HG03565 (cell line): ENCODE measurements around the gene PRPF19.

Experiments used
- ATAC-seq: cut with Tn5 transposase; IDR thresholded peaks from one replicate; pipeline ENCODE4 v1.9.1; 2021; ENCODE audit warnings: mild to moderate bottlenecking, moderate library complexity; ENCODE audit not compliant: unreplicated experiment

PRPF19 gene

GRCh38 chr11:60860943-60861342, 45.4 kb downstream of the PRPF19 start:
- ATAC-seq: no peak

DNA sequence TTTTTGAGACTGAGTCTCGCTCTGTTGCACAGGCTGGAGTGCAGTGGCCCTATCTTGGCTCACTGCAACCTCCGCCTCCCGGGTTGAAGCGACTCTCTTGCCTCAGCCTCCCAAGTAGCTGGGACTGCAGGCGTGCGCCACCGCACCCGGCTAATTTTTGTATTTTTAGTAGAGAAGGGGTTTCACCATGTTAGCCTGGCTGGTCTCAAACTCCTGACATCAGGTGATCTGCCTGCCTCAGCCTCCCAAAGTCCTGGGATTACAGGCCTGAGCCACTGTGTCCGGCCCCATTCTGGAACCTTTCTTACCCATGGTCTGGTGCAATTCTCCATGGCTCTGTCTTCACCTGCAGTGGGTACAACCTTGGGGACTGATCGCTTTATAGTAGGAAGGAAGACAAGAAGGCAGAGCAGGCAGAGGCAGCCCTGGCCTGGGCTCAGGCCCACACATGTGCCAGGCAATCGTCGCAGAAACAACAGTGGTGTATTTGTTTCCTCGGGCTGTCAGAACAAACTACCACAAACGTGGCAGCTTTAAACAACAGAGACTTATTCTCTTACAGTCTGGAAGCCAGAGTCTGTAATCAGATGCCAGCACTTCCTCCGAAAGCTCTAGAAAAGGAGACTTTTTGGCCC, 46.7 kb downstream of the PRPF19 start:
- no peak for ATAC-seq

DNA sequence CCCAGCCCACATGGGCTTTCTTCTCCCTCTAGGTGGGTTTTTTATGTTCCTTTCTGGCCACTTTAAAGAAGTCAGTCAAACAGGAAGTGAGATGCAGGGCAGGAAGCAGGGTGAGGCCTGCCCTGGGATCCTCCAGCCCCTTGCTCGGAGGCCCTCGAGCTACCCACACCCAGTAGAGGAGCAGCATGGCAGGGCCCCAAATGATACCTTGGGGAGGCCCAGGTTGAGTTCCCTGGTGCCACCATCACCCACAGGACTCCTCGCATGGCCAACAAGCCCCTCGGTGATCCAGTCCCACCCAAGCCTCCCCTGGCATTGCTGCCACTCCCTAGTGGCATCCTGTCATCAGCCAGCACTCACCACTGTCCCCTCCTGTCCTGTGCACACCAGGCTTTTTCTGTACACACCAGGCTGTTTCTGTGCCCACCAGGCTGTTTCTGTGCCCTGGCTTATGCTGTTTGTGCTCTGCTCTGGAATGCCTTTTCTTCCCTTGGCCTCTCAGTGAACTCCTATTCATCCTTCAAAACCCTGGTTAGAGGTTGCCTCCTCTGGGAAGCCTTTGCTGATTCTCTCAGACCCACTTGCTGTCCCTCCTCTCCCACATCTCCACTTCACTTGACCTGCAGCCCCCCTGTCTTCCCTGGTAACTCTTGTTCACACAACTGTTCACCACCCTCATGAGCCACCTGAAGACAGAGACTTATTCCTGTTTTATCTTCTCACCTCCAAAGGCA, 47.5 kb downstream of the PRPF19 start:
- ATAC-seq: no peak

GRCh38 chr11:60858236-60858635, 48.1 kb downstream of the PRPF19 start:
- ATAC-seq: no peak

- no peak for ATAC-seq
These were observed 48.8 kb downstream of the PRPF19 start for GRCh38 chr11:60857378-60858232.

GRCh38 chr11:60855726-60856633, 50.4 kb downstream of the PRPF19 start, which contains the start of gene PTGDR2:
PTGDR2 (minus strand) TSS chr11:60855950; CDS start chr11:60853722, 2,228 bp downstream.
- no peak for ATAC-seq

DNA sequence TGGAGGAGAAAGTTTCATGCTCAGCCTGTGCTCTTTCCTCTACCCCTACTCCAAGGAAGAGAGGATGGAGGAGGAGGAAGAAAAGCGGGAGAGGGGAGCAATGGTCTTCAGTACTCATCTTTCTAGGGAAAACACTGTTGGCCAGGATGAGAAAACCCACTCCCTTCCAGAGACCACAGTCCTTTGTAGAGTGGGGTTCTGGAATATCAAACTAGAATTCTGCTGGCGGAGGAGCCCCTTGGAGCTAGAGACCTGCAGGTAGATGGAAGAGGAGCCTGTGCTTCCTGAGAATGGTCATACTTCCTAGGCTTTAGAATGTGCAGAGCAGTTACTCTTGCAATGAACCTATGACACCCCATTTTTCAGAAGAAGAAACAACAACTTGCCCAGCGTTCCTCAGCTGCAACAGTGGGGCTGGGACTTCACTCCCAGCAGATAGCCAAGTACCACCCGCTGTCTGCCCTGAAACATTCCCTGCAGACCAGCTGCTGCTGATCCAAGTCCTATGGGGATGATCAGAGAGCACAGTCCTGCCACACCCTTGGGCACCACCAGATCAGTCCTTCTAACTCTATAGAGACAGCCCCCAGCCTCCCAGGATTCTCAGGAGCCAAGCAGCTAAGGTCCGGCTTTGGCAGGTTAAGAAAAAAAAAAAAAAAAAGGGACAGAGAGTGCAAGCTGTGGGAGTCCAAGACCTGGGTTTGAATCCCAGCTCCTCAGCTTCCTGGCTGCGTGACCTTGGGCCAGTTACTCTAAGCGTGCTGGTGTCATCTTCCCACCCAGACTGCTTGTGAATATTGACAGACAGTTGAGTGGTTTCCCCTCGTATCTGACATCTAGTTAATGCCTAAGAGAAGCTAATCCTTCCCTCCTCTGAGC, 51.3 kb downstream of the PRPF19 start:
- ATAC-seq: no peak

DNA sequence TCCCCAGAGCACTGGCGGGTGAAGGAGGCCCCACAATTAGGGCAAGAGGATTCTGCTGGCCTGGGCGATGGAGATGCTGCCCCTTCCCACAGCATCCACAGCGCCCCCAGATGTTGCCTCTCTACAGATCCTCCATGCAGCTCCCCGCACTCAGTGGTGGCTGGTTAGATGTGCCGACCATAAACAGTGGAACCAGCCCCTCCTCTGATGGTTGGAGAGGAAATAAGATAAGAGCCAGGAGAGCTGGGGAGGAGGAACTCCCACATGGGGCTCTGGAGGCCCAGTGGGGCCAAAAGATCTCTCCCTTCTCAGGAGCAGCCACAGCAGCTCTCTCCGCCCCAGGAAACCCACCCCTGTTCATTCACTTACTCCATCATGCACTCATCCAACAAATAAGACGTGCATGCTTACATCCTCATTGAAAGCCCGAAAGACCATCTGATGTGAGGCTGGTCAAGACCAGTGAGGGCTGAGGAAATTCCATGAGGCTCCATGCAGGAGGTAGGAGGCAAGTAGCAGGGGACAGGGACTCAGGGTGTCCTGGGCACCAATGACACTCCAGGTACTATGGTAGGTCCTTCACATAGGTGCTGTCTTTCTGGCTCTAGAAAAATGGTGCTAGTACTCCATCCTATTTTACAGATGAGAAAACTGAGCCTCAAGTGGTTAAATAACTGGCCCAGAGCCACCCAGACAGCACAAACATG, 52.1 kb downstream of the PRPF19 start:
- no peak for ATAC-seq

GRCh38 chr11:60852982-60853950, 53.1 kb downstream of the PRPF19 start:
- no peak for ATAC-seq

DNA sequence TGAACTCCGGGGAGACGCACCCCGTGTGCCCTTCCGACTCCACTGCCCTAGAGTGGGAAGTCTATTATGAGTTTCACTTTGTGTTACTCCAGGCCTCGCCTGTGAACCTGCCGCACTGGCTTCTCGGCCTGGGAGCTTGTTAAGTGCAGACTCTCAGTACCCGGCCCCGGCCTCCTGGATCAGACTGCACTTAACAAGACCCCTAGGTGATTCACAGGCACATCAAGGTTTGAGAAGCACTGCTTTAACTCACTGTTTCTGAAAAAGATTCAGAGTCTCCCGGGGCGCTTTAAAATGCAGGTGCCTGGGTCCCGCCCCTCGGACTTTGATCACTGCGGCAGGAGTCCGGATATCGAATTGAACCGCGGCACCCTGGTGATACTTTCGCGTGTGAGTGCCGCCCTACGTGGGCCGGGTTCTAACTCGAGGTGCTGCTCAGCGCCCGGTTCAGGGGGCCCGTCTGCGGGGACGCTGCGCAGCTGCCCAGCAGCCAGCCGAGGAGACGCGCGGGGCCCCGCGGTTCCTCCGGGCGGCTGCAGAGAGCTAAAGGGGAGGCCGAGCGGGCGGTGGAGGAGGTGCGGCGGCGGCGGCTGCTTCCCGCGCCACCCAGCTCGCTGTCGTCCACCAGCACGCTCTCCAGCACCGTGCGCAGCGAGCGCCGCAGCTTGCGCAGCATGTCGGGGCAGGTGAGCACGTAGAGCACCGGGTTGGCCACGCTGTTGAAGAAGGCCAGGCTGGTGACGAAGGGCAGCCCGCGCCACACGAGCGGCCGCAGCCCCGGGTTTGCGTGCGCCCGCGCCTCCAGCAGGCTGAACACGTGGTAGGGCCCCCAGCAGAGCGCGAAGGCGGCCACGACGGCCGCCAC, 54.0 kb downstream of the PRPF19 start:
- no peak for ATAC-seq

- ATAC-seq: no peak
These were observed 54.9 kb downstream of the PRPF19 start for GRCh38 chr11:60851327-60852104.

- no peak for ATAC-seq
These were observed 56.5 kb downstream of the PRPF19 start for GRCh38 chr11:60849641-60850520.

DNA sequence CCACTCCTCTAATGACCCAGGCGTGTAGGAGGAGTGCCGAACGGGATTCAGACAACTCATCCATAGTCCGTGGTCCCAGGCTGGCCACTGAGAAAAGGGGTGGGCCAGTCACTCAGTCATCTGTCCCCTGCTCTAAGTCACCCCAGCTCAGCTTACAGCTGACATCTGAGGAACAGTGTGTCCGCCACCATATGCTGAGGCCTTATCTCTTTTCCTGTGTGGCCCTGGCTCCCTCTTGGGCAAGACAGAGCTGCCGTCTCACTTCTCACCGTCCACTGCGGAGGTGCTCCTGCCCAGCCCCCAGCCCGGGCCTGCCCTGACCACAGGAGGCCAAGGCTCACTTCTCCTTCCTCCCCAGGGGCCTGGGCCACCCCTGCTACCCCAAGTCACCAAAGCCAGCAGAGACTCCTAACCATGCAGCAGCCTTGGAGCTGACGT, 57.7 kb downstream of the PRPF19 start:
- no peak for ATAC-seq

- no peak for ATAC-seq
These were observed 58.5 kb downstream of the PRPF19 start for GRCh38 chr11:60847896-60848295.

GRCh38 chr11:60847281-60847680, 59.1 kb downstream of the PRPF19 start:
- ATAC-seq: no peak
